Activated naive CD4-positive, alpha-beta T cell treated with anti-CD3 and anti-CD28 coated beads, Interleukin-2, amount 10 ng/mL, durations not matched to agents 5 hours and 36 hours (primary cell): Measurements from ENCODE around the gene RAB11FIP3. TPM values are rescaled to one million over a fixed set of nuclear protein-coding genes. Genes with fewer than 3 reads are reported as not detected.

Experiments used
- microRNA-seq: library from miRNA; unstranded; fragments of <30 nt; microRNA quantifications from one replicate; pipeline ENCODE4 v1.2.0, GENCODE V29; 2022; ENCODE audit warnings: borderline microRNAs expressed, borderline replicate concordance
- total RNA-seq, 2 experiments: library from RNA; stranded (reverse); gene quantifications; one replicate each; pipeline ENCODE4 v1.2.3, GENCODE V29; 2021

Gene RAB11FIP3, protein sequence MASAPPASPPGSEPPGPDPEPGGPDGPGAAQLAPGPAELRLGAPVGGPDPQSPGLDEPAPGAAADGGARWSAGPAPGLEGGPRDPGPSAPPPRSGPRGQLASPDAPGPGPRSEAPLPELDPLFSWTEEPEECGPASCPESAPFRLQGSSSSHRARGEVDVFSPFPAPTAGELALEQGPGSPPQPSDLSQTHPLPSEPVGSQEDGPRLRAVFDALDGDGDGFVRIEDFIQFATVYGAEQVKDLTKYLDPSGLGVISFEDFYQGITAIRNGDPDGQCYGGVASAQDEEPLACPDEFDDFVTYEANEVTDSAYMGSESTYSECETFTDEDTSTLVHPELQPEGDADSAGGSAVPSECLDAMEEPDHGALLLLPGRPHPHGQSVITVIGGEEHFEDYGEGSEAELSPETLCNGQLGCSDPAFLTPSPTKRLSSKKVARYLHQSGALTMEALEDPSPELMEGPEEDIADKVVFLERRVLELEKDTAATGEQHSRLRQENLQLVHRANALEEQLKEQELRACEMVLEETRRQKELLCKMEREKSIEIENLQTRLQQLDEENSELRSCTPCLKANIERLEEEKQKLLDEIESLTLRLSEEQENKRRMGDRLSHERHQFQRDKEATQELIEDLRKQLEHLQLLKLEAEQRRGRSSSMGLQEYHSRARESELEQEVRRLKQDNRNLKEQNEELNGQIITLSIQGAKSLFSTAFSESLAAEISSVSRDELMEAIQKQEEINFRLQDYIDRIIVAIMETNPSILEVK
- total RNA-seq = 10 to 100 TPM; 22.0 to 24.6 TPM

DNA sequence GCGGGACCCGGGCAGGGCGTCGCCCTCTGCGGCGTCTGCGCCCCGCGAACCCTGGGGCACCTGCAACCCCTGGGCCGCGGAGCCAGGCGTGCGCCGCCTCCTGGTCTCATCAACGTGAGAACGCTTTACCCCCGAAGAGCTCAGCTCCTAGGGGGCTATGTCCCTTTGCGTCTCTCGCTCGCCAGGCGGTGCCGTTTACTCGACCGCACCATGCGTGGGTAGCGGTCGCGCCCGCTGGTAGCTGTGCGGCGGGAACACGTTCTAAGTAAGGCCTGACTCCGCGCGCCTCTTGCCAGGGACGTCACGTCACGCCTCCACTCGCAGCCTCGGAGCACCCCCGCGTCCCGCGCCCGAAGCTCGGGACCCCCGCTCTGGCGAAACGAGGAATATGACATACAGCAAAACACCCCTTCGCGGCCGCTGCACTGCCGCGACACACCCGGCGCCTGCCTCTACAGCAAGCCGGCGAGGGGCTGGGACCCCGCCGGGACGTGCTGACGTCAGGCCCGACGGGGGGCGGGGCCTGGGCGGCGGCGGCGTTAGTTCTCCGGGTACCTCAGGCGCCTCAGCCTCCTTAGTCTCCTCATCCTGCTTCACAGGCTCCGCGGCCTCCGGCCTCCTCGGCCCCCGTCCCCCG, at the start of gene RAB11FIP3:
Gene RAB11FIP3 (plus strand): TSS at position 568 of the 637 bp plus-strand sequence. CDS start 358 bp downstream, outside the sequence.

DNA sequence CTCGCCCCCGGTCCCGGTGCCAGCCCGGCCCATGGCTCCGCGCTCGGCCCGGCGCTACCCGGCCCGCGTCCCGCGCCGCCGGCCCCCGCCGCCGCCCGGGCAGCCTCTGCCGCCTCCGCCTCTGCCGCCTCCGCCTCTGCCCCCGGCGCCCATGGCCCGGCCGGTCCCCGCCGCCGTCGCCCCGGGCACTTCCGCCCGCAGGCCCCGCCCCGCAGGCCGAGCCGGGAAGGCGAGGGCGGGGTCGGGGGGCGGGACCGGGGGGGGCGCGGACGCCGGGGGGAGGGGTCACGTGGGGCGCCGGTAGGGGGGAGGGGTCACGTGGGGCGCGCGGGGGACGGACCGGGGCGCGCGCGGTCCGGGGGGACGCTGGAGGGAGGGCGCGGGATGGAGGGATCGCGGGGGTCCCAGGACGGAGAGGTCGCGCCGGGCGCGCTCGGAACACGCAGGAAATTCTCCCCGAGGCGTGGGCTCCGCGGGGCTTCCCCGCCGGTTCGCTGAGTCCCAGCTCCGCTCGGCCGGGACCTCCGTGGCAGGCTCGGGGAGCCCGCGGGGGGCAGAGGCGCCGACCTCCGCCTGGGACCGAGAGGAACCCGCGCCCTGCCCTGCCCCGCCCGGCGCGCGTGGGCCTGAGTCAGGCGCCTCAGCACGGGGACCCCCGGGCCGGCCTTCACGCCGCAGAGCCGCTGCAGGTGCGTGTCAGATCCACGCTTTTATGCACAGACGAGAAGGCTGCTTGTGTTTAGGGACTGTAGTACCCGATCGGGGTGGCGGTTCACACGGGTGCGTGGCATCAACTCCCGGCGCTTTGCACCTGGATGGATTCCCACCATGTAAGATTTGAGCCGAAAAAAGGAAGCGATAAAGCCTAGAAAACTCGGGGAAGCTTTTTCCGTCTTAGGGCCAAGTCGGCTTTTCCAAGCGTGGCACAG, 43.4 kb upstream of the RAB11FIP3 start, which contains the start of gene PGAP6:
Gene PGAP6 (minus strand): TSS at position 190 of the 929 bp plus-strand sequence. CDS start 157 bp downstream, at position 33.

DNA sequence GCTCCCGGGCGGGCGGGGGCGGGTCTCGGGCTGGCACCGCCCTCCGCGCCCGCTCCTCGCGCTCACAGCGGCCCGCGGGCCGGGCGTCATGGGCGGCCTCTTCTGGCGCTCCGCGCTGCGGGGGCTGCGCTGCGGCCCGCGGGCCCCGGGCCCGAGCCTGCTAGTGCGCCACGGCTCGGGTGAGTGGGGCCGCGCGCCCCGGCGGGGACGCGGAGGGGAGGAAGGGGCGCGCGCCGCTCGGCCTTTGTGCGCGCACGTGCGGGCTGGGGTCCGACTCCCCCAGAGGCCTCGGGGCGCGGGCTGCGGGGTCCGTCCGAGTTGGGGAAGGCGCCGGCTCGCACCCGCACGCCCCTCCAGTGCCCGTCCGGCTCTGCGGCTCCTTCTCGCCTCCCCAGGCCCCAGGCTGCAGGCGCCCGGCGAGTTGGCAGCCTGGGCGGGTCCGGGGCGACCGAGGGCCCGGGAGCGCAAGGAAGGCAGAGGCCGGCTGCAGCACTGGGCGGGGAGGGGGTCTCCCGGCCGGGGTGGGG, 28.3 kb upstream of the RAB11FIP3 start, which contains the start of gene NME4:
Gene NME4 (plus strand): TSS at position 65 of the 527 bp plus-strand sequence. CDS start 24 bp downstream, at position 89.

DNA sequence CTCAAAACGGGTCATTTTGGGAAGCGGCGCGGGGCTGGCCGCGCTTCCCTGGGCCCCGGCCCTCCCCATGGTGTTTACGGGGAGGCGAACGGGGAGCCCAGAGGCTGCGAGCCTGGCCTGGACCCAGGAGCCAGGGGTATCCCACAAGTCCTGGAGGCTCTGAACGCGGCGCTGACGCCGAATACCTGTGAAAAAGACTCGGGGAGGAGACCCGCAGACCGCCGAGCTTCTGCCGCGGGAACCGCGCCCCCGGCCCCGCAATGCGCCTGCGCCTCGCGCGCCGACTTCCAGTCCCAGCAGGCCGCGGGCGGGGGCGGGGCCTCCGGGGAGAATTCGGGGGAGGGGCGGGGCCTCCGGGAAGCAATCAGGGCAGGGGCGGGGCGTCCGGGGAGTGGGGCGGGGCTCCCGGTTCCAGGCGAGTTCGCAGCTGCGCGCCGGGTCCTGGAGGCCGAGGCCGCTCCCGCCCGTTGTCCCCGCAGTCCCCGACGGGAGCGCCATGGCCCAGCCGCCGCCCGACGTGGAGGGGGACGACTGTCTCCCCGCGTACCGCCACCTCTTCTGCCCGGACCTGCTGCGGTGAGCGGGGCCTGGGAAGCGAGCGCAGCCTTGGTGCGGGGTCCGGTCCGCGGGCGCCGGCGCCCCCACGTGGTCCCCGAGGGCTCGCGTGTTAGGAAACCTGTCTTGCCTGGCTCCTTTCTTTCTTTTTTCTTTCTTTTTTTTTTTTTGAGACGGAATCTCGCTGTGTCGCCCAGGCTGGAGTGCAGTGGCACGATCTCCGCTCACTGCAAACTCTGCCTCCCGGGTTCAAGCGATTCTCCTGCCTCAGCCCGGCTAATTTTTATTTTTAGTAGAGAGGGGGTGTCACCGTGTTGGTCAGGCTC, 23.7 kb upstream of the RAB11FIP3 start, which contains the start of gene DECR2:
Gene DECR2 (plus strand): TSS at position 418 of the 881 bp plus-strand sequence. CDS start 79 bp downstream, at position 497.

DNA sequence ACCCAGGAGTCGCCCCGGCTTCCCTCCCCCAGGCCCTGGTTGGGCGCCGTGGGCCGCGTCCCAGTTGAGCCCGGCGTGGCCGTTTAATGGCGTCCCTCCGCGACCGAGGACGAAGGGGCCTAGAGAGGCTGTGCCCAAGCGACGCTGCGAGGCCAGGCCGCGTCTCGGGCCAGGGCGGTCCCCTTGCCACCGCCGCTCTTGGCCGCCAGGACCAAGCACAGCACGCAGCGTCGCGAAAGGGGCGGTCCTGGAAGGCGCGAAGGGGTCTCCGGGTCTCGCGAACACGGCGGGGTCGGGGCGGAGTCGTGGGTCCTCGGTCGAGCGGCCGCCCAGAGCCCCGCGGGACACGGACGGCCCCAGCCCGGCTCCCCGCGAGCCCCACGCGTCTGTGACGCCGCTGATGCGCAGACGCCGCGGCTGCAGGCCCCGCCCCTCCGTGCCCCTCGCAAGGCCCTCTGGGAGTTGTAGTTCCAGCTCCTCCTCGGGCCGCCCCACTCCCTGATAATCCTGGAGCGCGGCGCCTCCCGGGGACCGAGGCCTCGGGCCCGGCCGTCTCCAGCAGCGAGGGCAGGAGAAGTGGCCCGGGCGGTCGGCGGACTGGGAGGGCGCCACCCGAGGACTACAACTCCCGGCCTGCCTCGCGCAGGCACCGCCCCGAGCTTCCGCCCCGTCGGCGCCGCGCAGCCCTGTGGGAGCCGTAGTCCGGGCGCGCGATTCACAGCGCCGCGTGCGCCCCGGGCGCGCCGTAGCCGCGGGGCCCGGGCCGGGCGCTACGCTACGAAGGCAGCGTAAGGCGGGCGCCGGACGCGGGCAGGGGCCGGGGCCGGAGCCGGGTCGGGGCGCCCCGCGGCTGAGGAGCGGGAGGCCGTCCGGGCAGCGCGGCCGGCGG, 101.8 kb downstream of the RAB11FIP3 start, which contains the start of gene CAPN15:
Gene CAPN15 (plus strand): TSS at position 698 of the 889 bp plus-strand sequence. CDS start 19,127 bp downstream, outside the sequence.

DNA sequence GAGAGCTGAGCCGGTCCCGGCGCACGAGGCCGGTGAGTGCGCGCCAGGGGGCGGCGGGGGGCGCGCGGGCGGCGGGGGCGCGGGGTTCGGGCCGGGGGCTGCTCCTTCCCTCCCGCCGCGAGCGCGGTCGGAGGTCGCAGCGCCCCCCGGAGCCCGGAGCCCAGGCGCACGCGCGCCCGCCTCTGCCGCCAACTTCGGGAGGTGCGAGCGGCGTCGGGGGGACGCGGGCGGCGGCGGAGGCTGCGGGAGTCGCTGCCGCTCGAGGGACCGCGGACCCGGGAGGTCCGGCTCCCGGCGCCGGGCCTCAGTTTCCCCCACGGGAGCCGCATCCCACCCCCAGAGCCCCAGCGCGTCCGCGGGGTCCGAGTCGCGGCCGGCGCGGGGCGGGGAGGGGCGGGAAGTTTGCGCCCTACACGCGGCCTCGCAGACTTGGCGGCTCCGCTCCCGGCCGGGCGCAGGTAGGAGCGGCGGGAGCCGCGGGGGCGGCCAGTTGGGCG, 134.8 kb downstream of the RAB11FIP3 start, which contains the start of gene PRR35:
Gene PRR35 (plus strand): TSS at position 191 of the 497 bp plus-strand sequence. CDS start 2,901 bp downstream, outside the sequence.

DNA sequence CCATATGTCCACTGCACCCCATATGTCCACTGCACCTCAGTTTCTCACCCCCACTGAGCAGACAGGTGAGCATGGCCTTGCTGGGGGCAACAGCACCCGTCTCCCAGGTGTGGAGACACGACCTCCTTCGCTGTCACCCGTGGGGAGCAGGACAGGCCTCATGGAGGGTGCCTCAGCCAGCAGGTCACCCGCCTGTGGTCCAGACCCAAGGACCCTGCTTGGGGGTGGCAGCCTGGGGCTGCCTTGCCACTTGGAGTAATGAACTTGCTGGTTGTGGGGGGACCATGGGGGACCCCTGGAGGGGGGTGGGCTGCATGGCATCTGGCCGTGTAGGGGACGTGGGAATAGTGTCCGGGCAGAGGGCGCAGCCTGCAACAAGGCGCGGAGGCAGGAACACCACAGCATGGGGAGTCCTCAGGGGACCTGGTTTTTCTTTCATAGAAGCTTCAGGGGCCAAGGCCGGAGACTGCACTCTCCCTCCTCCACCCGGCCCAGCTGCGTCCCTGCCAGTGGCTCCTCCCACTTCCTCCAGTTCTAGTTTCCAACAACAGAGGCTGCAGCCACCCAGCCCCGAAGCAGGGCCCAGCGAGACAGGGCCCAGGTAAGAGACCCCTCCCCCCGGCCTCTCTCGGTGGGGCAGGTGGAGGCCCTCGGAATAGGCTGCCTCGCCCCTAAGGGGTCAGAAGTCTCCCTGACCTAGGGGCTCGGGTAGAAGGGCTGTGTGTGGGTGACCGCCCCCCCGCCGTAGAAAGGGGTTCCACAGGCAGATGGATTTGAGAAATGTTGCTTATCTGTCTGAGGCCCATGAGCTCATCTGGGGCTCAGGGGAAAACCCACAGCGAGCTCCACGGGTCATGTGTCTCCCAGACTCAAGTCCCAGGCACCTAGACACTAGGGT, 141.3 kb downstream of the RAB11FIP3 start, which contains the start of gene NHLRC4:
Gene NHLRC4 (plus strand): TSS at position 531 of the 898 bp plus-strand sequence. CDS start 1,043 bp downstream, outside the sequence.

DNA sequence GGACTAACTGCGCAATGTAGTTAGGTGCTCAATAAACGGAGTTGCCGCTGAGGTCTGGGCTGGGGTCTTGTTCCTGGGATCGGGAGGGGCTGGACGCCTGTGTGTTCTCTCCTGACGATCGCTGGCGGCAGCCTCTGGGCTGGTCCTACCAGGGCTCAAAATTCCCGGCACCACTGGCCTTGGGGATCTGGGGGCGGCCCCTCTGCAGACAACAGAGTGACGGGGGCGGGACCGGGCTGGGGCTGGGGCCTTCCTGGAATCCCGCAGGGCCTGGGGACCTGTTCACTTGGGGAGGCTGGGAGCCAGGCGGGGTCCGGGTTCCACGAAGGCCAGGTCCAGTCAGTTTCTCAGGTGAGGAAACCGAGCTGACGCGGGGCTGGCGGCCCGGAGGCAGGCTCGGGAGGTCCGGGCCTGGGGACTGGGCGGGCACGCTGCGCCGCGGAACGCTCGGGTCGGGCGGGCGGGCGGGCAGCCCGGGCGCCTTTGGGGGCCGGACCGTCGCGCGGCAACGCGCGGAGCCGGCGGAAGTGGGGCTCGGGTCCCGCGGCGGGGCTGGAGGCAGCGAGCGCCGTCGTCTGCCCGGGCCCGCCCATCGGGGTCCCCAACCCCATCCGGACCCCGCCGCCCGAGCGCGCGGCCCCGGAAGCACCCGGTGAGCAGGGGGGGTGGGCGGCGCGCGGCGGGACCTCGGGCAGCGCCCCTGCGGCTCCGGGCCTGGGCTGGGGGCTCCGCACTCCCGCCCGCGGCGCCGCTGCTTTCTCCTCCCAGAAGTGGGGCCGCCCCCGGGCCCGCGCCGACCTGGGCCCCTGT, 144.2 kb downstream of the RAB11FIP3 start, which contains the start of gene PIGQ:
Gene PIGQ (plus strand): TSS at position 524 of the 810 bp plus-strand sequence. CDS start 4,107 bp downstream, outside the sequence.

Small RNA genes within 50 kb of the gene (microRNA-seq; reads per million reads assigned to microRNA genes)
- gene MIR3176 (4.0 reads per million, percentile 25 among the genes with 10 or more reads in this experiment), gene MIR5587 (not detected)

Other genes starting within 250 kb of the RAB11FIP3 start
- not detected for gene HBA1, start 249.0 kb upstream of the RAB11FIP3 start, total RNA-seq
- not detected for gene HBQ1, start 245.2 kb upstream of the RAB11FIP3 start, total RNA-seq
- gene LUC7L, start 196.2 kb upstream of the RAB11FIP3 start, total RNA-seq = 10 to 100 TPM; 66.4 to 67.5 TPM
- 10 to 100 TPM; 28.8 to 29.6 TPM for gene FAM234A, start 190.8 kb upstream of the RAB11FIP3 start, total RNA-seq
- gene RGS11, start 149.7 kb upstream of the RAB11FIP3 start, total RNA-seq = not detected
- not detected for gene ARHGDIG, start 145.1 kb upstream of the RAB11FIP3 start, total RNA-seq
- not detected for gene PDIA2, start 142.5 kb upstream of the RAB11FIP3 start, total RNA-seq
- gene AXIN1, start 72.9 kb upstream of the RAB11FIP3 start, total RNA-seq = 10 to 100 TPM; 27.4 to 29.2 TPM
- 10 to 100 TPM; 53.4 to 56.3 TPM for gene MRPL28, start 55.1 kb upstream of the RAB11FIP3 start, total RNA-seq
- 10 to 100 TPM; 79.5 to 81.5 TPM for gene PGAP6, start 43.7 kb upstream of the RAB11FIP3 start, total RNA-seq
- 10 to 100 TPM; 40.7 to 43.4 TPM for gene NME4, start 28.4 kb upstream of the RAB11FIP3 start, total RNA-seq
- gene DECR2, start 23.8 kb upstream of the RAB11FIP3 start, total RNA-seq = 1 to 10 TPM; 5.0 to 6.0 TPM
- 10 to 100 TPM; 71.0 to 71.8 TPM for gene CAPN15, start 102.1 kb downstream of the RAB11FIP3 start, total RNA-seq
- gene PRR35, start 134.7 kb downstream of the RAB11FIP3 start, total RNA-seq = not detected
- gene NHLRC4, start 141.4 kb downstream of the RAB11FIP3 start, total RNA-seq = 1 to 10 TPM; 4.6 to 4.7 TPM
- gene PIGQ, start 144.3 kb downstream of the RAB11FIP3 start, total RNA-seq = 10 to 100 TPM; 32.9 to 36.8 TPM
- gene RAB40C, start 164.4 kb downstream of the RAB11FIP3 start, total RNA-seq = 10 to 100 TPM; 12.7 to 14.1 TPM
- under 1 TPM; 0.33 to 0.36 TPM for gene WFIKKN1, start 205.3 kb downstream of the RAB11FIP3 start, total RNA-seq
- gene METTL26, start 210.7 kb downstream of the RAB11FIP3 start, total RNA-seq = 10 to 100 TPM; 70.0 to 70.7 TPM
- gene MCRIP2, start 216.2 kb downstream of the RAB11FIP3 start, total RNA-seq = 10 to 100 TPM; 28.9 to 31.2 TPM
- gene WDR90, start 223.7 kb downstream of the RAB11FIP3 start, total RNA-seq = 10 to 100 TPM; 63.2 to 67.3 TPM
- gene RHOT2, start 242.5 kb downstream of the RAB11FIP3 start, total RNA-seq = 100 to 1,000 TPM; 126 to 134 TPM